SU-DHL-6 (cell line): ENCODE results near the gene MYOM1.

Source experiments
- H2AFZ ChIP-seq: fragments of 200-600 bp; sonication (generic); 2 replicates; pipeline ENCODE4 v1.6.1; 2014; ENCODE audit warnings: low read depth, mild to moderate bottlenecking, moderate library complexity, mixed read lengths, antibody characterized with exemption, low read length; ENCODE audit not compliant: severe bottlenecking
- H3F3A ChIP-seq: fragments of 200-600 bp; shearing (Covaris generic); 2 replicates; pipeline ENCODE4 v1.6.0; 2016; ENCODE audit warnings: antibody characterized with exemption, mild to moderate bottlenecking; ENCODE audit not compliant: insufficient read depth
- H3K27ac ChIP-seq: fragments of 200-600 bp; sonication (generic); 2 replicates; pipeline ENCODE4 v1.5.1; 2016; ENCODE audit warnings: low read depth, mild to moderate bottlenecking, low read length, moderate library complexity, mixed read lengths
- H3K27me3 ChIP-seq: fragments of 200-600 bp; sonication (generic), shearing (Covaris generic); 2 replicates; pipeline ENCODE4 v1.6.0; 2014; ENCODE audit warnings: mild to moderate bottlenecking, low read length
- H3K36me3 ChIP-seq: fragments of 200-600 bp; sonication (generic); 2 replicates; pipeline ENCODE4 v1.6.1; 2014; ENCODE audit warnings: mild to moderate bottlenecking, low read length, mixed read lengths
- H3K4me2 ChIP-seq: fragments of 300-600, 200-600 bp; shearing (Covaris generic), sonication (generic); 2 replicates; pipeline ENCODE4 v1.6.0; 2014; ENCODE audit warnings: low read length, low read depth, mild to moderate bottlenecking; ENCODE audit not compliant: poor library complexity, severe bottlenecking
- H3K4me3 ChIP-seq: fragments of 200-600 bp; sonication (generic); 2 replicates; pipeline ENCODE4 v1.5.1; 2014; ENCODE audit warnings: antibody characterized with exemption, low read length, mild to moderate bottlenecking, mixed read lengths; ENCODE audit not compliant: insufficient read depth, poor library complexity, severe bottlenecking
- H3K79me2 ChIP-seq: fragments of 200-600 bp; sonication (generic); 2 replicates; pipeline ENCODE4 v1.6.1; 2014; ENCODE audit warnings: mild to moderate bottlenecking, low read length, moderate library complexity; ENCODE audit not compliant: insufficient read depth
- H3K9ac ChIP-seq: fragments of 200-600 bp; sonication (generic); 2 replicates; pipeline ENCODE4 v1.7.0; 2014; ENCODE audit warnings: mild to moderate bottlenecking, low read length
- H3K9me2 ChIP-seq: fragments of 200-600 bp; sonication (generic); replicated peaks from 2 replicates; pipeline ENCODE4 v1.6.1; 2014; ENCODE audit warnings: low read length; ENCODE audit not compliant: insufficient read depth
- H3K9me3 ChIP-seq: fragments of 200-600 bp; sonication (generic); 2 replicates; pipeline ENCODE4 v1.6.1; 2014; ENCODE audit warnings: low read length, mixed read lengths; ENCODE audit not compliant: insufficient read depth
- H4K20me1 ChIP-seq: fragments of 200-600 bp; sonication (generic); 2 replicates; pipeline ENCODE4 v1.6.1; 2014; ENCODE audit warnings: low read depth, mild to moderate bottlenecking, antibody characterized with exemption, low read length, moderate library complexity, mixed read lengths
- EZH2phosphoT487 ChIP-seq: fragments of 200-600 bp; sonication (generic), shearing (Covaris generic); conservative IDR thresholded peaks from 2 replicates; pipeline ENCODE4 v1.6.1; 2018; ENCODE audit warnings: mild to moderate bottlenecking, antibody characterized with exemption, low read length, moderate library complexity, mixed read lengths
- TF ChIP-seq, protein P1 (sequence below): fragments of 200-600 bp; sonication (generic); IDR thresholded peaks from one replicate; pipeline ENCODE4 v1.5.1; 2017; ENCODE audit warnings: antibody characterized with exemption, mild to moderate bottlenecking, low read length, moderate library complexity; ENCODE audit not compliant: insufficient read depth, poor library complexity, severe bottlenecking

Gene MYOM1

DNA sequence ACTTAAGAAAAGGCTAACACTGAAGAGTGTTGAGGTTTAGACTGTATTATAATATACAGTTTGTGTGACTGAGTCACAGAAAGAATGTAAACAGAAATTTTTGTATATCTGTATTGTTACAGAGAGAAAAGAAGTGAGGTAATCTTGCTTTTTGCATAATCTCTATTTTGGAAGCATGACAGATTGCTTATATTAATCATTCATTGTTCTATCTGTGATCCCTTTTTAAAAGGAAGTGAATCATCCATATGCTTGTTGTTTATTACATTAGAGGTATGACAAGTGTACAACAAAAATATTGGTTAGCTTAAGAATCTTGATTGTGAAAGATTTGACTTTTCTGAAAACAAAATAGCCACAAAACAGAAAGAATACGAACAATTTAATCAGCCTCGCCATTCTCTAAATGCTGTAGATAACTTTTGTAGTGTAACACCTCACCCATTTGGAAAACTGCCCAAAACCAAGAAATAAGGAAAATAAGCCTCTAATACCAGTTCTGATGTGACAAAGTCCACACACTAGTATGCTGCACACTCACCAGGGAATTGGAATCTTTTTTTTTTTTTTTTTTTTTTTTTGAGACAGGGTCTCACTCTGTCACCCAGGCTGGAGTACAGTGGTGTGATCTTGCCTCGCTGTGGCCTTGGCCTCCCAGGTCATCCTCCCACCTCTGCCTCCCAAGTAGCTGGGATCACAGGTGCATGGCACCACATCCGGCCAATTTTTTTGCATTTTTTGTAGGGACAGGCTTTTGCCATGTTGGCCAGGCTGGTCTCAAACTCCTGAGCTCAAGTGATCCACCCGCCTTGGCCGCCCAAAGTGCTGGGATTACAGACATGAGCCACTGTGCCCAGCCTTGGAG is 115.3 kb downstream of the MYOM1 start:
- Histone ChIP-seq H3K4me3 (no peak overlapping the region), H3K9me2 (no peaks in the 10 kb centered on the region), H3F3A (no peaks in the 10 kb centered on the region), H2AFZ (no peak overlapping the region), H3K4me2 (no peak overlapping the region), H3K9ac (no peak overlapping the region), H3K79me2 (no peaks in the 10 kb centered on the region), H3K9me3 (no peaks in the 10 kb centered on the region), H3K27ac (no peak overlapping the region), H3K36me3 (no peaks in the 10 kb centered on the region), H4K20me1 (no peaks in the 10 kb centered on the region), H3K27me3 (no peaks in the 10 kb centered on the region)
- TF ChIP-seq EZH2phosphoT487, result no peak
- TF ChIP-seq, protein P1, sequence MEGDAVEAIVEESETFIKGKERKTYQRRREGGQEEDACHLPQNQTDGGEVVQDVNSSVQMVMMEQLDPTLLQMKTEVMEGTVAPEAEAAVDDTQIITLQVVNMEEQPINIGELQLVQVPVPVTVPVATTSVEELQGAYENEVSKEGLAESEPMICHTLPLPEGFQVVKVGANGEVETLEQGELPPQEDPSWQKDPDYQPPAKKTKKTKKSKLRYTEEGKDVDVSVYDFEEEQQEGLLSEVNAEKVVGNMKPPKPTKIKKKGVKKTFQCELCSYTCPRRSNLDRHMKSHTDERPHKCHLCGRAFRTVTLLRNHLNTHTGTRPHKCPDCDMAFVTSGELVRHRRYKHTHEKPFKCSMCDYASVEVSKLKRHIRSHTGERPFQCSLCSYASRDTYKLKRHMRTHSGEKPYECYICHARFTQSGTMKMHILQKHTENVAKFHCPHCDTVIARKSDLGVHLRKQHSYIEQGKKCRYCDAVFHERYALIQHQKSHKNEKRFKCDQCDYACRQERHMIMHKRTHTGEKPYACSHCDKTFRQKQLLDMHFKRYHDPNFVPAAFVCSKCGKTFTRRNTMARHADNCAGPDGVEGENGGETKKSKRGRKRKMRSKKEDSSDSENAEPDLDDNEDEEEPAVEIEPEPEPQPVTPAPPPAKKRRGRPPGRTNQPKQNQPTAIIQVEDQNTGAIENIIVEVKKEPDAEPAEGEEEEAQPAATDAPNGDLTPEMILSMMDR, result no peak

DNA sequence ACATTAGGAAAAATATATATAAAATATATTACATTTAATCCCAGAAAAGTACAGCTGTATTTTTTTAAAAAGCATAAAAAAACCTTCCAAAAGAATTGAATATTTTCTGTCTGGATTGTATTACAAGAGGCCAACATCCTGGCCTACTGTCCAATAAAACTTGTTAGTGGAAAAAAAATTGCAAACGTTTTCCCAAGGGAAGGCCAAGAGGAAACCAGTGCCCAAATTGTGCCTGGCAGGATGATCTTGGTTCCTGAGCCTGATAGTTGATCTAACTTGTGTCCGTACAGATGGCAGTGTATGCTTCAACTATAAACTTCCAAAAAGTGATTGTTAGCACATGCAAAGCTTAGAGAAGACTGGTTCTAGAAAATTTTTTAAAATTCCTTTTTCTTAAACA is 116.2 kb downstream of the MYOM1 start:
- Histone ChIP-seq H3K4me3 (no peak overlapping the region), H3K9me2 (no peaks in the 10 kb centered on the region), H2AFZ (no peak overlapping the region), H3K27me3 (no peaks in the 10 kb centered on the region), H3K36me3 (no peaks in the 10 kb centered on the region), H3K9me3 (no peaks in the 10 kb centered on the region), H3F3A (no peaks in the 10 kb centered on the region), H3K9ac (no peak overlapping the region), H3K27ac (no peak overlapping the region), H3K4me2 (no peak overlapping the region), H3K79me2 (no peaks in the 10 kb centered on the region), H4K20me1 (no peaks in the 10 kb centered on the region)
- TF ChIP-seq, protein P1, result no peak
- no peak for TF ChIP-seq EZH2phosphoT487

DNA sequence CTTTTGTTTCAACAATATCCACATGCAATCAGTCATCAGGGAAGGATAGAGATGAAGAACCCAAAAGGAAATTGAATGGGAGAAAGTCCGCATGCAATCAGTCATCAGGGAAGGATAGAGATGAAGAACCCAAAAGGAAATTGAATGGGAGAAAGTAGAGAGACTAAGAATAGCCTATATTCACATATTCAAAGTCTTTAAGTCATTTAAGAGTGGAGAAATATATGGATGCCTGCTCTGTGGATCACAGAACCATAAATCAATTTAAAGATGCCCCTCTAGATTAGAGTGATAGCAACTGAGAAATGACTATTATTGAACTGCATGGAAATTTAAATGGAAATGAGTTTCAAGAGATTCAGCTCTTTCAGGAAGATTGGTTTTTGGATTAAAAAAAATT is 116.8 kb downstream of the MYOM1 start:
- Histone ChIP-seq H2AFZ (no peak overlapping the region), H3K79me2 (no peaks in the 10 kb centered on the region), H3K27ac (no peak overlapping the region), H3K4me3 (no peak overlapping the region), H3K27me3 (no peaks in the 10 kb centered on the region), H3F3A (no peaks in the 10 kb centered on the region), H3K4me2 (no peak overlapping the region), H3K9ac (no peak overlapping the region), H4K20me1 (no peaks in the 10 kb centered on the region), H3K9me3 (no peaks in the 10 kb centered on the region), H3K9me2 (no peaks in the 10 kb centered on the region), H3K36me3 (no peaks in the 10 kb centered on the region)
- no peak for TF ChIP-seq EZH2phosphoT487
- TF ChIP-seq, protein P1, result no peak
